Measurements from ENCODE around the gene TRAF3IP1.
"Not testable (repeated sequence)": the region's sequence is repeated elsewhere in the genome, so short reads cannot be mapped to it uniquely, and the experiment has no call there.

The TRAF3IP1 gene, protein sequence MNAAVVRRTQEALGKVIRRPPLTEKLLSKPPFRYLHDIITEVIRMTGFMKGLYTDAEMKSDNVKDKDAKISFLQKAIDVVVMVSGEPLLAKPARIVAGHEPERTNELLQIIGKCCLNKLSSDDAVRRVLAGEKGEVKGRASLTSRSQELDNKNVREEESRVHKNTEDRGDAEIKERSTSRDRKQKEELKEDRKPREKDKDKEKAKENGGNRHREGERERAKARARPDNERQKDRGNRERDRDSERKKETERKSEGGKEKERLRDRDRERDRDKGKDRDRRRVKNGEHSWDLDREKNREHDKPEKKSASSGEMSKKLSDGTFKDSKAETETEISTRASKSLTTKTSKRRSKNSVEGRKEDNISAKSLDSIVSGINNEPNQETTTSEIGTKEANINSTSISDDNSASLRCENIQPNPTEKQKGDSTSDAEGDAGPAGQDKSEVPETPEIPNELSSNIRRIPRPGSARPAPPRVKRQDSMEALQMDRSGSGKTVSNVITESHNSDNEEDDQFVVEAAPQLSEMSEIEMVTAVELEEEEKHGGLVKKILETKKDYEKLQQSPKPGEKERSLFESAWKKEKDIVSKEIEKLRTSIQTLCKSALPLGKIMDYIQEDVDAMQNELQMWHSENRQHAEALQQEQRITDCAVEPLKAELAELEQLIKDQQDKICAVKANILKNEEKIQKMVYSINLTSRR
- 9.2 to 17.1 reads per million in 2 donors for total RNA-seq

DNA sequence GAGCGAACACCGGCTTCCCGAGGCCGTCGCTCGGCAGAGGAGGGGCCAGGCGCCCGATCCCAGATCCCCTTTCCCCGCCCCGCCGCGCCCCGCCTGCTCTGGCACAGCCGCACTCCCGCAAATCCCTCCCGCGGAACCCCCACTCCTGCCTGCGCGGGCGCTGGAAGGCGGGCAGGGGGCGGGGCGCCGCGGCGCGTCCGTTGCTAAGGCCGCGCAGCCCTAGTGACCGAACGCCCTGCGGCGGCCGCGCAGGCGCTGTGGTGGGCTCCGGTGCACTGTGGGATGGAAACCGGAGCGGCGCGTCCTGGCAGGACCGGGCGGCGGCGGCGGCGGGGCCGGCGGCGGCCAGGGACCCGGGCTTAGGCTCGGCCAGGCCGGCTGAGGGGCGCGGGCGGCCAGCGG is at the start of gene TRAF3IP1:
Gene TRAF3IP1 (plus strand): TSS at position 273 of the 402 bp plus-strand sequence. CDS start 145 bp downstream, outside the sequence.
- DNase-seq, result peak; percentile 83

- DNase-seq, result no peak
Measured at GRCh38 chr2:238270606-238271005, 49.7 kb upstream of the TRAF3IP1 start.

- no peak for DNase-seq
Measured at GRCh38 chr2:238271061-238271554, 49.2 kb upstream of the TRAF3IP1 start.

GRCh38 chr2:238271686-238272085 is 48.6 kb upstream of the TRAF3IP1 start:
- not testable (repeated sequence) for DNase-seq

- no peak for DNase-seq
Measured at GRCh38 chr2:238272156-238272555, 48.2 kb upstream of the TRAF3IP1 start.

GRCh38 chr2:238273433-238273832 is 46.9 kb upstream of the TRAF3IP1 start:
- DNase-seq, result not testable (repeated sequence)

GRCh38 chr2:238274152-238274865 is 46.0 kb upstream of the TRAF3IP1 start:
- DNase-seq, result no peak

DNA sequence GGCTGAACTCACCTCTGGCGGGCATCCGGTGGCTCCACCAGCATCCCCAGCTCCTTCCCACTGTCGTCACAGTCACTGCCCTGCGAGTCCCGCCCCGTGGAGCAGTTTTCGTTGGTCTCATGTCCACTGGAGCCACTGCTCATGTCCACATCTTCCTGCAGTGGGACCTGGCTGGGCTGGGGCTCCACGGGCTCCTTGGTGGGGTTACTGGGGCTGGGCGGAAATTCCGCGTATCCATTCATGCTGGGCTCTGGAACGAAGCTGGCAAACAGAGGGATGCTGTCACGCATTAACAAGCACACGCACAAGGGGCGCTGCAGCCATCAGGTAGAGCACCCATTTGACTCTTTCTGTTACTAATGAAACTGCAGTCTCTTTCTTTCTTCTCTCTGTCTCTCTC is 42.6 kb upstream of the TRAF3IP1 start:
- no peak for DNase-seq

DNA sequence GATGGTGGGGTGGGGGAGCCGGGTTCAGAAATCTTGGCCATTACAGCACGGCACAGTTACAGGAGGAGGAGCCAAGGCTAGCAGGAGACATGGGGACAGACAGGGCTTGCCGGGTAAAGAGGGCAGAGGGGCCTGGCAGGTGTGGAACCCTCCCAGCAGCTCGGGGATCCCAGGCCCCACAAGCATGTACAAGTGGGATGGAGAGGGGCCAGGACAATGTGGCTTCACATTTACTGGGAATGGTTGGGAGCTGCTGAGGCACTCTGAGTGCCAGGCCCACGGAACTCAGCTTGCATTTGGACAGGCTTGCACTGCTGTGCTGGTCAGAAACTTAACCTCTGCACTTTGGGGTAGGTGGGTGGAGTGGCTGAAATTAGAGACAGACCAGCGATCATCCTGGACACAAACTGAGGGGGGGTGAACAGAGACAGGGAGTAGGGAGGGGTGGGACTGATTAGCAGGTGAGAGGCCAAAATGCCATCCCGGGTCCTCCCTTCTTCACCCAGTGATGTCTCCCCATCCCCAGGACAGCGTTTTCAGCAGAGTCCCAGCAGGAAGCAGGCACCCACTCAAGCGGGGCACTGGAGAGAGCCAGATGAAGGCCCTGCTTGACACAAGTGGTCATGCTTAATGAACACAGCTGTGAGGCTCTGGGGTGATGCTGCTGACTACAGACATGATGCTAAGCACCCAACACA is 41.5 kb upstream of the TRAF3IP1 start:
- no peak for DNase-seq

GRCh38 chr2:238279324-238279682 is 41.0 kb upstream of the TRAF3IP1 start:
- no peak for DNase-seq

GRCh38 chr2:238280083-238280825 is 40.1 kb upstream of the TRAF3IP1 start:
- no peak for DNase-seq

DNA sequence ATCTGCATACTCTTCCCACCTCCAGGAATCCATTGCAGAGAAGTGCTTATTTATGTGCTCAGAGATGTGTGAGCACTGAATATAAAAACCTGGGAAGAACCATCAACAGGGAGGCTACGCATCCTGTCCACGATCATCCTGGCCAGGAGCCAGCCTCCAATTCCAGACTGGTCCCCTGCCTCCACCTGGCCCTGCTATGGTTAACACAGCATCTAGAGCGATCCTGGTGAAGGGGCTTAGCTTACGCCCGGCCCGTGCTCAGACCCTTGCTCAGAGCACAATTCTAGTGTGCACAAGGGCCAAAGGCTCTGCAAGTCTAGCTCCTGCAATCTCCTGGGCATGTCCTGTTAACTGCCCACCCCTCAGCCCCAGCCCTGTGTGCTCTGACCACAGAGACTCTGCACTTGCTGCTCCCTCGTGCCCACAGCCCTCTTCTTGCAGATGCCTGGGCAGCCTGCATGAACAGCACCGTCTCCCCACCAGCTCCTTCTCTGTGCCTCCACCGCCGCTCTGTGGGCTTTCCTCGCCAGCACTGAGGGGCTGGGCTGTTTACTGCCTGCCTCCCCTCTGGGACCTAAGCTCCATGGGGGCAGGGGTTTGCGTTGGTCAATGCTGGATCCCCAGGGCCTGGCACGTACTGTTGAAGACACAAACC is 38.4 kb upstream of the TRAF3IP1 start:
- no peak for DNase-seq

DNA sequence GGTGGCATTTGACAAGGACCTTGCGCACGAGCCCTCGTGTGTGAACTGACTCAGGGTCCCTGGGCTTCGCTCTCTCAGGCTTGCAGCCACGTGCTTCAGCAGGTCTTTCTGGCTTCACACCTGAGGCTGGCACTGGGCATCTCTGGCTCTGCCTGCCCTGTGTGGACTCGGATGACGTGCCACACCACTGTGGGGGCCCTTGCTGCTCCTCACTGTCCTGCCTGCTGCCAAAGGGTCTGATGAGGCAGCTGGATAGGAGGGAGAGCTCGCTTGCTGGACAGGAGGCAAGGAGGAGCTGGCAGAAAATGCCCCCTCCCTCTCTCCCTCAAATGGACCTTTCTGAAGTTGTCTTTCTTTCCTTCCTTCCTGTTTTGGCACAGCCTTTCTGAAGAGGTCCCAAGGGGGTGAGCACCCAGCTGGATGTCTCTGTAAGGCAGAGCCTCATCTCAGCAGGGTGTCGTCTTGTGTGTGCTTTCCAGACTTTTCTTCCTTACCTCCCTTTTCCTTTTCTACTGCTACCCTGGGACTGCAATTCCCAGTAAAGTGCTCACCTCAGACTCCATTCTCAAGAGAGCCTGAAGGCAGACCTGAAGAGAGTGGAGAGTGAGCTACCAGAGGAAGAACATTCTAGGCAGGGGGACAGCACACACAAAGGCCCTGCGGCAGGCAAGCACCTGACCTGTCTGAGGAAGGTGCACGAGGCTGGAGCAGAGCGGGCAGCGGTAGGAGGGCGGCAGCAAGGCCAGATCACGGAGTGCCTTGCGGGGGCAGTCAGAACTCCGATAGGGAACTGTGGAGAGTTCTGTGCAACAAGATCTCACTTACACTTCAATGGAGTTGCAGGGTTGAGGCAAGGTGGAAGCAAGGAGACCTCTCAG is 37.2 kb upstream of the TRAF3IP1 start:
- no peak for DNase-seq

DNA sequence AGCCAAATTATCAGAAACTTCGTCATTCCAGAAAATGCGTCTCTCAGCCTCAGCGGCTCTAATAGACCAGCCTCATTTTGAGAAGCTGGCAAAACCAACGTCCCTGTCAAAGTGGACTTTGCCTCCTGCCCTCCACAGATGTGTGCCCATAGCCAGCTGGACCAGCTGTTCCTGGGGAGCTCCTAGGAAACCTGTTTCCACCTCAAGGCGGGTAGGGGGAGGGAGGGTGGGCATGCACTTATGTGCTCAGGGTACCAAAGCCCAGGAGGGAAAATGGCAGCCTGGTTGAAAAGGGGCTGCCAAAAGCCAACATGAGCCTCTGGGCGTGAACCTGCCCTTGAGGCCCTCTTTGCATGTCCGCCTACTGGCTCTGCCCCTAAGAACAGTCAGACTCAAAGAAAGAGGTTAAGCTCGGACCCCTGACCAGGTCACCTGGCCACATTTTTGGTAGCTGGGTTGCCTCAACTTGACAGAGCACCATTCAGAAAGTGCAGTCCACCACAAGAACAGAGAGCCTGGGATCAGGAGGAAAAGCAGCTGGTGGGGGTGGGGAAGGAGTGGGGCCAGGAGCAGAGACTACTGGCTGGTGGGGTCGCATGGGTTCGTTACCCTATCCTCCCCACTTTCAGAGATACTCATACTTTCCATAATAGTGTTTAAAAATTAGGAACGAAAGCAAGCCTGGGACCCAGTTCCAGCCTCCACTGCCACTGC is 35.4 kb upstream of the TRAF3IP1 start:
- DNase-seq, result no peak

DNA sequence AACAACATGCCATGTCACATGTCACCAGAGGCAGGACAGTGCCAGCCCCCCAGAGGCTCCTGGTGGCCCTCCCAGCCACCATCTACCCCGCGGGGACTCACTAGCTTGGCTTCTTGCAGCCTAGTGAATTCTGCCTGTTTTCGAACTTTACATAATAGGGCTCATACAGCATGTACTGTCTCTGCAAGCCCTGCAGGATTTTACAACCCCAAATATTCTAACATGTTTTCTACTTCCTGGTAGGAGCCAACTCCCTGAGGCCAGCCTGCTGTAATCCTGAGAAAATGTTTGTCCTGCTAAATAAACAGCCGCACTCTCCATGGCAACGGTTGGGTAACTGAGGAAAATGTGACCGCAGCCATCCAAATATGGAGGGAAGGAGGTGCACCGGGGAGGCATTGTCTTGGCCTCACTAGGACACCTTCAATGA is 34.6 kb upstream of the TRAF3IP1 start:
- no peak for DNase-seq

- DNase-seq, result no peak
Measured at GRCh38 chr2:238286095-238286494, 34.2 kb upstream of the TRAF3IP1 start.

- no peak for DNase-seq
Measured at GRCh38 chr2:238286551-238286950, 33.8 kb upstream of the TRAF3IP1 start.

DNA sequence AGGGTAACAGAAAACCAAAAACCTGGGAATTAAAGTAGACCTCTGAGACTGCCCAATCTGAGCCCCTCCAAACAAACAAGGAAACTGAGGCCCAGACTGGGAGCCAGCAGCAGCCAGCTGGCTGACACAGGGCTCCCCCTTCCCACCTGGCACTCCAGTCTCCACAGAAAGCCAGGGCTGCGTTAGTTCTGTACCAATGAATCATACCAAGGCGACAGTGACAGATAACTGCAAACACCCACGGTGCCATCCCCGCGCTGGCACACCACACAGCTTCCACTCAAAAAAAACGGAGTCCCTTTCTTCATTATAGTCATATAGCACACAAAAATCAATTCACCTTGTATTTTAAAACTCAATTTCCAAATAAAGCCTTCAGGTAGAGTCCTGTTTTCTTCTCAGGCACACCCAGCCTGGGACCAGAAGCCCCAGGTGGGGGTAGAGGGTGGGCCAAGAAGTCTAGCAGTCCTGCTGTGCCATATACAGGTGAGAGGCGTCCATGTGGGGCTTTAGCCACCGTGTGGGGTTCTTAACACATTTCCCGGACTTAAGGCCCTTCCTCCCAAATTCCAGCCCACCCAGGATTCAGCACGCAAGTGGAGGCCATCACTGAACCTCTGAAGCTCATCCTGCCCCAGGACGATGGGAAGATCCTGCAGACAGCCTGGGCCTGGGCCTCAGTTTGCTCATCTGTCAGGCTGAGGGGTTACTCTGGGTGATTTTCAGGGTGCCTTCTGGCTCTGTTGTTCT is 33.2 kb upstream of the TRAF3IP1 start:
- DNase-seq, result no peak

All from T-helper 9 cell (primary cell).